Effector CD4-positive, alpha-beta T cell (primary cell): ENCODE measurements around the gene HOXA4.

Source experiments
- DNase-seq: peaks from one replicate; pipeline ENCODE4 v3.0.0-alpha.2; 2020

HOXA4 gene

DNA sequence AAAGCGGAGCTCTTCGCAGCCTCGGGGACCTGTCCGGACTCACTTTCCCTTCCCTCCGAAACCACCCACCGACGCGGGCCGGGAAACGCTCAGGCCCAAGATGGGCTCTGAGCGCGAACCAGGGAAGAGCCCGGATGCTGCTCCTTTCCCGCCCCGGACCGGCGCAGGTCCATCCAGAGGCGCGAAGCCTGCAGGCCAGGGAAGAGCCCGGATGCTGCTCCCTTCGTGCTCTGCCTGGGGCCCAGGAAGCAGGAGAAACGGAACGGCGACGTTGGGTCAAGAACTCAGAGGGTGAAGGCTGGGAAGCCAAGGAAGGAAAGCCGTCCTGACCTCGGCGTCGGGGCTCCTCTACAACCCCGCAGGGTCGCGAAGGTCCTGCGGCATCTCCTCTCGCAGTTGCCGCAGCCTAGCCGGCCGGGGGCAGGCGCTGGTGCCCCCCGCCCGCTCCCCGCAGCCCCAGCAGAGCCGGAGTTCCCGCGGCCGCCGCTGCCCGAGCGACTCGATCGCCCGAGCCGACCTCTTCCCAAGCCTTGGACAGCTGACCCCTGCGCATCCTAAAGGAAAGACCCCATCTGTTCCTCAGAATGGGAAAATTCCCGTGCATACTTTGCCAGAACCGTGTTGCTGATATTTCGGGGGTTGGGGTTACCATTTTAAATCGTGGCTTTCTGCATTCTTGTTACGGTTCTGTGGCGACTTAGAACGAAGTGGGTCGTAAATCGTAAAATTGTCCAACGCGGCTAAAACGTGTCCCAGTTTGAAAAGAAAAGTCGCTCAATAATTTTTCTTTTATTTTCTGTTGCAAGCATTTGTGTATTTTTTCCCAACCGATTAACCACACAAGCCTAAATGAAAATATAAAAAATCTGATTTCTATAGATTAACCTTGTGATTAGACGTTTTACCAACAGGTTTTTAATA, 42.3 kb downstream of the HOXA4 start:
- no peak for DNase-seq

DNA sequence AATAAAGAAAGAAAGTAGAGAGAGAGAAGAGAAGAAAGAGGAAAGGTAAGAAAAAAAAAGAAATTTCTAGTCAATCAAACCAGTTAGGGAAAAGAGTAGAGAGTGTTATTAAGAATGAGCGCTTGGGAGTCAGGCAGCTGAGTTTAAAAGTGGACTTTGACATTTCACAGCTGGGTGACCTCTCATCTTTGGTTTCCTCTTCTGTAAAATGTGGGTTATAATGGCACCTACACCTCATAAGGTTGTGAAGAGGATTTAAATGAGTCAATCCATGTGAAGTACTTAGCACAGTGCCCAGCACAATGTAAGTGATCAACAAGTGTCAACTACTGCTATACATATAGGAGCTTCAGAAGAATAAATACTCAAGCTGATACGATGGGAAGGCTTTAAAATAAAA, 46.9 kb downstream of the HOXA4 start:
- no peak for DNase-seq

DNA sequence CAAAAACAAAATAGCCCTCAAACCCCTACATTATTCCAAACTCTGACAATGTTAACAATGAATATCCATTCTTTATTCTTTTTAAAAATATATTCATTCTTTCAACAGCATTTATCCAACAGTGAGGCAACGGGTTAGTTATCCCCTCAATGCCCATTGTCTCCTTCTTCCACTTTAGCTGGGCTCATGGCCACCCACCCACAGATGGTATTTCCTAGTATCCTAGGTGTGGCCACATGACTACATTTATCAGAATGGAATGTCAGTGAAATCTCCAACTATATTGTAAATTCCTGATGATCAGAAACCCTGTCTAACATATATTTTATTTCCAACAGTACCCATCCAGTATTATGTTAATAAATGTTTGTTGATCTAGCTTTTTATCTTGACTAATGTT, 48.4 kb downstream of the HOXA4 start:
- DNase-seq = no peak

DNA sequence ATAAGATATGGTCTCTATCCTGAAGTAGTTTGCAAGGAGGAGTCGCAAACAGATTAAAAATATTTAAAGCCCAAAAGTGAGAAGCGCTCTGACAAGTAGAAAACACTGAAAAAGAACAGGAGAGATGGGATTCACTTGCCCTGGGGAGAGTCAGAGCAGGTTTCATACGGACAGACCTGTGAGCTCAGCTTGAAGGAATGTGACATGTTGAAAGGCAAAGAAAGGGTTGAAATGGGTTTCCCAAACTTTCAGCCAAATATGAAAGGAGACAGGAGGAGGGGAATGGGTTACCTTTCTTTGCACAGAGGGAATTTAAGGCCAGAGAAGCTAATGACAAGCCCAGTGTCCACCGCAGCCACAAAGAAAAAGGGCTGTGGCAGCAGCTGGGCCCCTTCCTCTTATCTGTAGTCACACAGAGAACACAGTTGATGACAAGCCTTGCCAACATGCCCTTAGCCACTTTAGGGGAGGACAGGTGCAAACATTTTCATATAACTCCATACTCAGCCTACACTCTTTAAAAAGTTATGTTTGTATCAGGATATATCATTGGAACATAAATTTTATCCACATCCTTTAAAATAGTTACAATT, 49.6 kb downstream of the HOXA4 start:
- DNase-seq = no peak

DNA sequence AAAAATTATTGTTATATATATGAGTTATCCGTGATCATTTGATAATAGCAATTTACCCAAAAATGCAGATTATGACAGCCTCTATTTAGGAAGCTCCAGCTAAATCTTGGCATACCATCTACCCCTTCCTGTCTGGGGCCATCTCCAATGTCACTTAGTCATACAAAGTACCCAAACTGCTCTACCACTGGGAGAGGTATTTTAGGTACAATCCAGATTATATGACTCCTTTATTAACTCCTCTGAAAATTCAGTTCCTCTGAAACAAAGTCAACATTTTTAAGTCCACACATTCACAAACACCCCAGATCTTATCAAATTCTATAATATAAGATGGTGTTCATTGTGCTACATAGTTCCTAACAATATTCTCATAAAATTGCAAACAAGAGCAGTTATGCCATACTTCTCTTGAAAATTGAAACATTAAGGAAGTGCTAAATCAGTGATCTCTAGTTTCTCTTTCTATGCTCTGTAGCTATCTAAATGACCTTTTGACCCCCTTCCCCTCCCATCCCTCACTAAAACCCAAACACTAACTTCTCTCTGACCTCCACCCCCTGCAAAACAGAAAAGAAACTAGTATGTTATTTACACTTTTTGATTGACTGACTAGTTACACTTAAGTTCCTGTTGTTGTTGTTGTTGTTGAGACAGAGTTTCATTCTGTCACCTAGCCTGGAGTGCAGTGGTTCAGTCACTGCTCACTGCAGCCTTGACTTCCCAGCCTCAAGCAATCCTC, 51.2 kb downstream of the HOXA4 start:
- no peak for DNase-seq

DNA sequence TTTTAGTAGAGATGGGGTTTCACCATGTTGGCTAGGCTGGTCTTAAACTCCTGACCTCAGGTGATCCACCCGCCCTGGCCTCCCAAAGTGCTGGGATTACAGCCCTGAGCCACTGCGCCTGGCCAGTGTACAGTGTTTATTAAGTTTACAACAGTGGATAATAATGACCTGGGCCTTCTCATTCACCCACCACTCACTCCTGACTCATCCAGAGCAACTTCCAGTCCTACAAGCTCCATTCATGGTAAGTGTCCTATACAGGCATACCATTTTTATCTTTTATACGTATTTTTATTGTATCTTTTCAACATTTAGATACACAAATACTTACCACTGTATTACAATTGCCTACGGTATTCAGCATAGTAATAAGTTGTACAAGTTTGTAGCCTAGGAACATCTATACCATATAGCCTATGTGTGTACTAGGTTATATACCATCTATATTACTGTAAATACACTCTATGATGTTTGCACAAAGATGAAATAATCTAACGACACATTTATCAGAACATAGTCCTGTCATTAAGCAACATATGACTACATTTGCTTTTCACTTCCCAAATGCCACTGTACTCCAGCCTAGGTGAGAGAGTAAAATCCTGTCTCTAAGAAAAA, 51.8 kb downstream of the HOXA4 start:
- no peak for DNase-seq
